ENCODE measurements around the gene SORCS2.

The SORCS2 gene

DNA sequence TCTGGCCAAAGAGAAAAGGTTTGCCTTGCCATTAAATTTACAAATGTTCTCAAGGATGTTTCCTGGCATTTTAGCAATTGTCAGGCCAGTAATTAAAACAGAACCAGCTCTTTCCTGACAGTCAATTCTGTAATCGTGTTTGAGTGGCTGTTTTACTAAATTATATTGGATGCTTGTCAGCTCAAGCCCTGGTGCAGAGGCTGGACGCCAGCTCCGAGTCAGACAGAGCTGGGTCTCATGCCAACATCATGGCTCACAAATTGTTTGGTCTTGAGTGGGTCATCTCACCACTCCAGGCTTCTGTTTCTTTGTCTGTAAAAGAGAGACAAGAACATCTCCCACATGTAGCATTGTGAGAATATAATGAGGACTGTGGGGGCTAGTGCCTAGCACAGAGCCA is 432.7 kb downstream of the SORCS2 start:
- no peak overlapping the region for H3K27ac ChIP-seq
- no peak for TF ChIP-seq CTCF (conservative IDR thresholded peaks at IDR 0.05)

DNA sequence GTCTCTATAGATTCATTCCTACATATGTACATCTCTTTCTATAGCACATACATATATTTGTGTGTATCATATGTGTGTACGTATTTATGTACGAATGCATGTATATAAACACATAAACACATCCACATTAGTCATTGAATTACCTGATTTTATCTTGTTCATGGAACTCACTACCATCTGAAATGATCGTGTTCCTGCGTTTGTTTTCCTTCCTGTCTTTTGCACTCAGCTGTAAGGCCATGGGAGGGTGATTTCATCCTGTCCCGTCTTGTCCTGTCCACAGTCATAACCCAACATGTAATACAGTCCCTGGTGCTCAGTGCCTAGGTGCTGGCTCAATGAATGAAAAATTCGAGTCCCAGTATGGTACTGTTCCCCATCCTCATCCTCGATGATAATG is 434.2 kb downstream of the SORCS2 start:
- TF ChIP-seq CTCF (conservative IDR thresholded peaks at IDR 0.05): no peak
- no peak overlapping the region for H3K27ac ChIP-seq

DNA sequence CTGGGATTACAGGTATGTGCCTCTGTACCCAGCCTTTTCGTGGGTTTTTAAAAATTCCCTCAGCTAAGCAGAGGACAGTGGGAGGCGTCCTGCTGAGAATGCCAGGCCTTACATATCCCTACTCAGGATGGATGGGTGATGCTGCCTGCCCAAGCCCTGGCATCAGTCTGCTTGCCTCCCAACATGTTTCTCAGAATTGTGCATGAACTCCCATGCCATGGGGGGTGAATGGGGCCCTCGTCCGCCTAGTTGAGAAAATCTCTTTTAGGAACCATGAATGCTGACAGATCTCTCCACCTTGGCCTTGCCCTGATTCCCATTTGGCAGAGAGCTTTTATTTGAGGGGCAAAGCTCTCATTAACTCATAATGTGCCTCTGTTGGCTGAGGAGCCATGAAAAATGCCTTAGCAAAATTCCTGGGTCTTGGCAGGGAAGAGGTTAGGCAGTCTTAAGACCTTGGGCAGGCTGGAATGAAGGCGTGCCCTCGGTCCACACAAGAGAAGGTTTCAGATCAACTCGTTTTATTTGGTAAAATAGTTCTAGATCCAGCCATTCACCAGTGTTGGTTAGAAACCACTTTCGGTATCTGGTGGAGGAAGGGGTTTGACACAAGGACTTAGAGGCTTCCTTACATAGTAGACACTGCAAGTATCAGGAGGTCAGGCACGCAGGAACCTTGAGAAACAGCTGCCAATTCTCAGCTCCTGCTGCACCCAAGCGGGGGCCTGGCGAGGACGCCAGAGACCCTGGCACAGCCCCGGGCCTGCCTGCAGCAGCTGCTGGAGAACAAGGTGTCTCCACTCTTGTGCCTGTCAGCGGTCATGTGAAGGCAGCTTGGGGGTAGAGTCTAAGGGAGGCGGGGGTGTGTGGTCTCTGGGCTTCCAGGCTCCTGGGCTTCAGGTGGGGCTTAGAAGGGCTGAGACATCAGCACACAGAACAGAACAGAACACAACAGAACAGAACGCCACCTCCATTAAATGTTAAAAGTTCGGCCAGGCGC is 435.2 kb downstream of the SORCS2 start:
- TF ChIP-seq CTCF (conservative IDR thresholded peaks at IDR 0.05): no peak
- H3K27ac ChIP-seq: no peak overlapping the region

GRCh38 chr4:7628432-7628831 is 436.1 kb downstream of the SORCS2 start:
- H3K27ac ChIP-seq: no peak overlapping the region
- no peak for TF ChIP-seq CTCF (conservative IDR thresholded peaks at IDR 0.05)

GRCh38 chr4:7629501-7630254 is 437.3 kb downstream of the SORCS2 start:
- no peak for TF ChIP-seq CTCF (conservative IDR thresholded peaks at IDR 0.05)
- no peak overlapping the region for H3K27ac ChIP-seq

DNA sequence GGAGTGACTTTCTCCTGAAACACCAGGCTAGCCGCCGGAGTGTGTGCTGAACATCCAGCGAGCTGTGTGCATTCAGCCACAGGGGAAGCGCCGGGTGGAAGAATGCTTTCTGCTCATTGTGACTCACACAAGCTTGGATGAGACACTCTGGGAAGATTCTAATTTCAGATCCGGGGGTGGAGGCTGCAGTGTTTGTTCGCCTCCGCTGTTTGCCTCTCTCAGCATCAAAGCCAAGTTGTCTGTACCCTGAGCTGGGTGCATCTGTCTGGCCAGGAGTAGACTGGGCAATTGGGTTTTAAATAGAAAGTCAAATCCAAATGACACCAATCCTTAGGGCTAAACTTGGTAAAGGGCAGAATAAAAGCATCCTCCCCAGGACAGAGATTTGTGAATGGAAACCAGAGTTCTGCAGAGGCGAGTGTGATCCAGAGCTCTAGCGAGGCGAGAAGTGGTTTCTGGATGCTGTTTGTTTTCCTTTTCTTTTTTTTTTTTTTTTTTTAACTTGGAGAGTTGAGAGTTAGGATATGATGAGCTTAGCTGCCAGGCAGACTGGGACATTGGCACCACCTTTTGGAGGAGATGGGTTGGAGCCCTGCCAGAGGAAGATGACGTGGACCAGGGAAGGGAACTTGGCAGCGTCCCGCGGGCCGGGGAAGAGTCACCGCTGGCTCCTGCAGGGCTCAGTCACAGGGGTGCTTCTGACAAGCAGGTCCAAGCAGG is 438.4 kb downstream of the SORCS2 start:
- no peak overlapping the region for H3K27ac ChIP-seq
- no peak for TF ChIP-seq CTCF (conservative IDR thresholded peaks at IDR 0.05)
